Measurements from ENCODE around the gene PIGS.

DNA sequence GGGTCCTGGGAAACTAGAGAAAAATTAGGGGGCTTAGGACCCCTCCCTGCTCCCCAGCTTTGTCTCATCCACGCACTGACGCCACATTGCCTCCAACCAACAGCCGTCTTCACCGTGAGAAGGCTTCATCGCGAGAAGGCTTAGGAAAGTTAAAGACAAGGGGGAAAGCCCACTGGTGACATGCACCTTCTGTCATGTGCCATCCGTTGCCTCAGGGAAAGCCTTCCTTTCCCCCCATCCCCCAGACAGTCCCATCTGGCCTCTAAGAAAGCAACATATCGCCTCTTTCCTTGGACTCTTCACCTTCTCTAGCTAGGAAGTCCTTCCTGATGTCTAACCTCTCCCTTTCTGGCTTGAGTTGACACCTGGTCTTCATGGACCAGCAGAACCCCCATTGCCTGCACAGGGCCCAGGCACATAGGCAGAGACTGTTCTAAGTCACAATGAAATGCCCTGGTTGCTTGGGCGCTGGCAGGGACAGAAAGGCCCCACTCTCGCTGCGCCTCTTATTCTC, 63.1 kb downstream of the PIGS start:
- TF ChIP-seq, protein P1, sequence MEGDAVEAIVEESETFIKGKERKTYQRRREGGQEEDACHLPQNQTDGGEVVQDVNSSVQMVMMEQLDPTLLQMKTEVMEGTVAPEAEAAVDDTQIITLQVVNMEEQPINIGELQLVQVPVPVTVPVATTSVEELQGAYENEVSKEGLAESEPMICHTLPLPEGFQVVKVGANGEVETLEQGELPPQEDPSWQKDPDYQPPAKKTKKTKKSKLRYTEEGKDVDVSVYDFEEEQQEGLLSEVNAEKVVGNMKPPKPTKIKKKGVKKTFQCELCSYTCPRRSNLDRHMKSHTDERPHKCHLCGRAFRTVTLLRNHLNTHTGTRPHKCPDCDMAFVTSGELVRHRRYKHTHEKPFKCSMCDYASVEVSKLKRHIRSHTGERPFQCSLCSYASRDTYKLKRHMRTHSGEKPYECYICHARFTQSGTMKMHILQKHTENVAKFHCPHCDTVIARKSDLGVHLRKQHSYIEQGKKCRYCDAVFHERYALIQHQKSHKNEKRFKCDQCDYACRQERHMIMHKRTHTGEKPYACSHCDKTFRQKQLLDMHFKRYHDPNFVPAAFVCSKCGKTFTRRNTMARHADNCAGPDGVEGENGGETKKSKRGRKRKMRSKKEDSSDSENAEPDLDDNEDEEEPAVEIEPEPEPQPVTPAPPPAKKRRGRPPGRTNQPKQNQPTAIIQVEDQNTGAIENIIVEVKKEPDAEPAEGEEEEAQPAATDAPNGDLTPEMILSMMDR (IDR thresholded peaks at IDR 0.05): no peak
- TF ChIP-seq POLR2A (IDR thresholded peaks at IDR 0.05): no peak
